Neural progenitor cell (in vitro differentiated cells): ENCODE results near the gene KLF16.

ENCODE experiments used
- CTCF ChIP-seq: fragments of 200-600 bp; sonication (generic); IDR thresholded peaks from 2 replicates; pipeline ENCODE4 v1.5.1; 2017; ENCODE audit warnings: antibody characterized with exemption, mild to moderate bottlenecking
- EZH2phosphoT487 ChIP-seq: fragments of 200-600 bp; sonication (generic); IDR thresholded peaks from 2 replicates; pipeline ENCODE4 v1.6.1; 2017; ENCODE audit warnings: antibody characterized with exemption

- TF ChIP-seq CTCF, result no peak
- TF ChIP-seq EZH2phosphoT487, result no peak
Measured at GRCh38 chr19:1805401-1806183, 57.8 kb downstream of the KLF16 start.
